Right lung (tissue), 5 donors: Measurements from ENCODE around the gene CPSF3. TPM values are rescaled to one million over a fixed set of nuclear protein-coding genes. Genes with fewer than 3 reads are reported as not detected.
"Not testable (repeated sequence)": the region's sequence is repeated elsewhere in the genome, so short reads cannot be mapped to it uniquely, and the experiment has no call there.

Source experiments
- DNase-seq, 2 donors: peaks; one replicate each; pipeline ENCODE4 v3.0.0-alpha.2; 2013
- polyA plus RNA-seq, 5 donors: library from polyadenylated mRNA; unstranded; fragments of 120-200 nt; gene quantifications; one replicate each; pipeline versions ENCODE4 v1.2.1 to v1.2.3, GENCODE V29; 2013; ENCODE audit warnings: inconsistent platforms in 1 of 5, low replicate concordance in 1 of 5; ENCODE audit not compliant: insufficient read length in 5 of 5, insufficient read depth in 1 of 5

CPSF3 gene
- polyA plus RNA-seq, 5 donors, result 40.3 to 56.1 (median 44.6) TPM

- DNase-seq, result no peak
Measured at GRCh38 chr2:9391961-9392720, 31.3 kb upstream of the CPSF3 start.

- DNase-seq, result no peak
Measured at GRCh38 chr2:9392898-9393765, 30.3 kb upstream of the CPSF3 start.

- DNase-seq, result no peak
Measured at GRCh38 chr2:9394816-9395215, 28.6 kb upstream of the CPSF3 start.

- DNase-seq, result no peak
Measured at GRCh38 chr2:9397201-9397600, 26.3 kb upstream of the CPSF3 start.

- not testable (repeated sequence) for DNase-seq
Measured at GRCh38 chr2:9398251-9398650, 25.2 kb upstream of the CPSF3 start.

GRCh38 chr2:9398881-9399780 is 24.3 kb upstream of the CPSF3 start:
- DNase-seq, result no peak

GRCh38 chr2:9400268-9401058 is 23.0 kb upstream of the CPSF3 start:
- DNase-seq, result no peak

- no peak for DNase-seq
Measured at GRCh38 chr2:9401059-9401547, 22.4 kb upstream of the CPSF3 start.

- no peak for DNase-seq
Measured at GRCh38 chr2:9401646-9402371, 21.6 kb upstream of the CPSF3 start.

- DNase-seq, result no peak
Measured at GRCh38 chr2:9403924-9404323, 19.5 kb upstream of the CPSF3 start.

- DNase-seq, result no peak
Measured at GRCh38 chr2:9404451-9404850, 19.0 kb upstream of the CPSF3 start.

- no peak for DNase-seq
Measured at GRCh38 chr2:9405636-9406035, 17.8 kb upstream of the CPSF3 start.

GRCh38 chr2:9406529-9407362 is 16.7 kb upstream of the CPSF3 start:
- no peak for DNase-seq

- DNase-seq, result no peak
Measured at GRCh38 chr2:9407363-9407811, 16.1 kb upstream of the CPSF3 start.

GRCh38 chr2:9408641-9409151 is 14.8 kb upstream of the CPSF3 start:
- DNase-seq, result no peak

GRCh38 chr2:9410108-9410507 is 13.3 kb upstream of the CPSF3 start:
- no peak for DNase-seq

- no peak for DNase-seq
Measured at GRCh38 chr2:9412781-9413180, 10.7 kb upstream of the CPSF3 start.

- DNase-seq, result no peak
Measured at GRCh38 chr2:9415516-9416169, 7.8 kb upstream of the CPSF3 start.
